Calu3 (cell line): ENCODE data around the gene GMDS. TPM values are rescaled to one million over a fixed set of nuclear protein-coding genes. Genes with fewer than 3 reads are reported as not detected.

Source experiments
- BruUV-seq: library from RNA; stranded (reverse); fragments of 400-500 nt; replicated peaks from 2 replicates; lab custom pipeline; 2021; lab: Mats Ljungman, UMichigan
- CTCF ChIA-PET: fragments of 300-600 bp; sonication (Branson Sonifier 250); formaldehyde crosslinking; loops from one replicate; lab custom pipeline; 2022; ENCODE audit warnings: antibody characterized with exemption; lab: Charles Lee
- DNase-seq: peaks from one replicate; pipeline ENCODE4 v3.0.0; 2022
- H3K27ac Mint-ChIP-seq: one replicate; pipeline ENCODE4 v1.8.0; 2022; ENCODE audit warnings: mixed read lengths; ENCODE audit not compliant: unreplicated experiment
- H3K27me3 Mint-ChIP-seq: one replicate; pipeline ENCODE4 v1.8.0; 2022; ENCODE audit warnings: mixed read lengths; ENCODE audit not compliant: unreplicated experiment
- H3K36me3 Mint-ChIP-seq: one replicate; pipeline ENCODE4 v1.8.0; 2022; ENCODE audit warnings: mild to moderate bottlenecking, moderate library complexity, mixed read lengths; ENCODE audit not compliant: insufficient read depth, unreplicated experiment
- H3K4me1 Mint-ChIP-seq: one replicate; pipeline ENCODE4 v1.8.0; 2022; ENCODE audit warnings: mild to moderate bottlenecking, low read depth, mixed read lengths; ENCODE audit not compliant: unreplicated experiment
- H3K4me3 Mint-ChIP-seq: one replicate; pipeline ENCODE4 v1.8.0; 2022; ENCODE audit warnings: mild to moderate bottlenecking, low read depth, moderate library complexity, mixed read lengths; ENCODE audit not compliant: unreplicated experiment
- H3K9me3 Mint-ChIP-seq: one replicate; pipeline ENCODE4 v1.8.0; 2022; ENCODE audit warnings: low read depth, mixed read lengths; ENCODE audit not compliant: unreplicated experiment
- intact Hi-C: fragments of 100-400 bp; cut with micrococcal nuclease; formaldehyde crosslinking; loops from one replicate; pipeline ENCODE4 v1.10.0; 2022; ENCODE audit not compliant: unreplicated experiment
- total RNA-seq: library from RNA; stranded (reverse); gene quantifications from 2 replicates; pipeline ENCODE4 v1.2.3, GENCODE V29; 2022
- TF ChIP-seq, protein P1 (sequence below): fragments of 200-600 bp; IDR thresholded peaks from one replicate; pipeline ENCODE4 v1.8.0; 2022; ENCODE audit warnings: antibody characterized with exemption; ENCODE audit not compliant: unreplicated experiment

The GMDS gene
- total RNA-seq, 1 experiment from 2014 or later, result 58.2 TPM

DNA sequence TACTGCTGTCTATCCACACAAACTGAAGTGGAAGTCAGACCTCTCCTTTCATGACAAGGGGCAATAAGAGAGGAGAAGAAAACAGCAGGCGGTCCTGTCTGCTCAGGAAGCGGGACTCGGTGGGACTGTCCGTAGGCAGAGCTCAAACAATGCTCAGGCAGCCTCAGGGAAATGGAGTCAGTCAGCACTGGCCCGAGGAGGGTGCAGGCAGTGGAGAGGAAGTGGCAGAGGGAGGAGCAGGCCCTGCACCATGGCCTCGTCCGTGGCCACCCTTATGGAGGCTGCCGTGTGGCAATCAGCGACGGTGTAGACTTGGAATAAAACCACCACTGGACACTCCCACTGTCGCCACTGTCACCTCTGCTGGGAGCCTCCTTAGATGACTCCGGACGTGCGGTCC is 616.1 kb downstream of the GMDS start:
- no peak for DNase-seq
- Mint-ChIP-seq H3K36me3 (peaks cover 8% of the 10 kb centered on the region), H3K27ac (no peak overlapping the region), H3K4me3 (no peak overlapping the region), H3K4me1 (peaks cover 7% of the 10 kb centered on the region), H3K27me3 (no peaks in the 10 kb centered on the region), H3K9me3 (no peaks in the 10 kb centered on the region)
- TF ChIP-seq, protein P1, sequence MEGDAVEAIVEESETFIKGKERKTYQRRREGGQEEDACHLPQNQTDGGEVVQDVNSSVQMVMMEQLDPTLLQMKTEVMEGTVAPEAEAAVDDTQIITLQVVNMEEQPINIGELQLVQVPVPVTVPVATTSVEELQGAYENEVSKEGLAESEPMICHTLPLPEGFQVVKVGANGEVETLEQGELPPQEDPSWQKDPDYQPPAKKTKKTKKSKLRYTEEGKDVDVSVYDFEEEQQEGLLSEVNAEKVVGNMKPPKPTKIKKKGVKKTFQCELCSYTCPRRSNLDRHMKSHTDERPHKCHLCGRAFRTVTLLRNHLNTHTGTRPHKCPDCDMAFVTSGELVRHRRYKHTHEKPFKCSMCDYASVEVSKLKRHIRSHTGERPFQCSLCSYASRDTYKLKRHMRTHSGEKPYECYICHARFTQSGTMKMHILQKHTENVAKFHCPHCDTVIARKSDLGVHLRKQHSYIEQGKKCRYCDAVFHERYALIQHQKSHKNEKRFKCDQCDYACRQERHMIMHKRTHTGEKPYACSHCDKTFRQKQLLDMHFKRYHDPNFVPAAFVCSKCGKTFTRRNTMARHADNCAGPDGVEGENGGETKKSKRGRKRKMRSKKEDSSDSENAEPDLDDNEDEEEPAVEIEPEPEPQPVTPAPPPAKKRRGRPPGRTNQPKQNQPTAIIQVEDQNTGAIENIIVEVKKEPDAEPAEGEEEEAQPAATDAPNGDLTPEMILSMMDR, result no peak
- CTCF ChIA-PET, result no interaction called here
- intact Hi-C loops, result no loop called here
- BruUV-seq, result no TSS peak

DNA sequence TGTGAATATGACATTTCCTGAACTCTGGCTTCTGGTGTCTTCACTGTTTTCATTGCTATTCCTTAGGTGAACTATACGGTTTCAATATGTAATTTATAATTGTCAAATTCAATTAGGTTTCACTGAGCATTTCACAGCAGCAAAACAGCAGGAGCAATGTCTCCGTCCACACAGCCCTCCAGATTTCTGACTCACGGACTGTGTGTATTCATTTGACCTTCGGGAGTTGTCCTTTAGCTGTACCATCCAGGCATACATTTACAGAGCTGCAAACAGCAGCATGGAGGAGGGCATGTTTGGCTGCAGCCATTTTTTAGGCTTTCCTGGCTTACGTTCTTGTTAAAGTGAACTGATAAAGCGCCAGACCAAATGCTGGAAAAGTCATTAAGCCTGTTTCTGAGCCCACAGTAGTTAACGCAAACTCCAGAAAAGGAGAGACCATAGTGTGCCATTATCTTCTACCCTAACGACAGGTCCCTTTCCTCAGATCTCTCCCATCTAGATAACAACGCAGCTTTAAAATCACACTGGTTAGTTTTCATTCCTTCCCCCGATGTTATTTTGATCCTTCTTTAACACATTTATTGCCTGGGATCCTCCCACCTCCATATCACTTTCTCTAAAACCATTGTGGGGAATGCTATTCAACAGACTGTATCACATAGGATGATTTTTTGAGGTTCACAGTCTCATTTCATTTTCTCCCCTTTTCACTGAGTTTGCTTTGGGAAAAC is 617.4 kb downstream of the GMDS start:
- H3K36me3 Mint-ChIP-seq, result peaks cover 8% of the 10 kb centered on the region
- TF ChIP-seq, protein P1, result no peak

DNA sequence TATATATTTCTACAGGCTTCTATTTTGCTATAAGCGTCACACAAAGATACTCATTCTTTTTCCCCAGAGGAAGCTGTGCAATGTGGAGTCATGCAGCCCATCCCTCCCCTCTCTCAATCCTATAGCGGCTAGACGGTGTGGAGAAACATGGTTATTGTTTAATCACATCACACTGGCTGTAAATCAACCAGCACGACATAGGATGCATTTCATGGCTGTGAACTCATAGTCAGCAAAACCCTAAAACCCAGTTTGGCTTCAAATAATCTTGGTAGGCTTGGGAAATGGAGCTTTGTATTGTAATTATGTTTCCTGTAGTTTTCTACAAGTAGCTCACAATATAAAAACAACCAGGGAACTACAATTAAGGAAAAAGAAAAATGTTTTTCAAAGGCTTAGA is 618.9 kb downstream of the GMDS start:
- DNase-seq, result no peak
- intact Hi-C loops, result no loop called here
- H3K4me1 Mint-ChIP-seq, result peaks cover 7% of the 10 kb centered on the region
- no peak overlapping the region for H3K27ac Mint-ChIP-seq
- no TSS peak for BruUV-seq
- no peaks in the 10 kb centered on the region for H3K9me3 Mint-ChIP-seq
- H3K27me3 Mint-ChIP-seq, result no peaks in the 10 kb centered on the region
- CTCF ChIA-PET, result interaction anchor here (1.0 kb wide), 1 partner anchor 10 kb away, joined by 4 read pairs; no protein-coding TSS in a partner anchor
- H3K4me3 Mint-ChIP-seq, result no peak overlapping the region
- TF ChIP-seq, protein P1, result no peak
- H3K36me3 Mint-ChIP-seq, result peaks cover 8% of the 10 kb centered on the region

More for the DNA sequence above, 617.4 kb downstream of the GMDS start:
- H3K9me3 Mint-ChIP-seq, result no peaks in the 10 kb centered on the region
- no peak for DNase-seq
- CTCF ChIA-PET, result no interaction called here
- no peak overlapping the region for H3K4me3 Mint-ChIP-seq
- peaks cover 7% of the 10 kb centered on the region for H3K4me1 Mint-ChIP-seq
- H3K27me3 Mint-ChIP-seq, result no peaks in the 10 kb centered on the region
- intact Hi-C loops, result no loop called here
- no peak overlapping the region for H3K27ac Mint-ChIP-seq
- no TSS peak for BruUV-seq

DNA sequence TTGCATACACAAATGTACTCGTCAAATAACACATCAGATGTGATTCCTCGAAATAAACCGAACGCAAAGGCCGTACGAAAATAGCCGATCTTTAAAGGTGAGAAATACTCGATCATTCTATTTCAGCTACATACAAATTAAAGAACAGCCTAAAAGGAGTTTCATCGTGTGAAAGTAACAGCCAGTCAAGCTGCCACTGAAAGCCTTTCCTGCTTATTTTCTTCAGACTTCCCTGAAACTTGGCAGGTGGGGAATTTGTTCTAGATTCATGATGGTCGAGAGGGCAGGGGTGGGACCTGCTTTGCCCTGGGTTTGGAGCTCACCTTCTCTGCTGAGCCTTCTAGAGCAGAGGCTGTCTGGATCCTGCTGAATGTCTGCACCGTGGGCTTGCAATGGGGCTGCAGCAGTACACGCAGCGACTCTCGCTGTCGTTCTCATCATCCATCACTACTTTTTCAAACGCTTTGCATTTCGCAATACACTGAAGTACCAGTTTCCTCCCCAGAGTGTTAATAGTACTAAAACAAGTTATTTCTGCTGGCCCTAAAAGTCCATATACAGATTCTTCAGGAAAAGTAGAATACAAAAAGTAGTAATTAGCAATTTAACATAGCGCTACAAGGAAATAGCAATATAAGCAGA is 619.5 kb downstream of the GMDS start:
- peaks cover 7% of the 10 kb centered on the region for H3K4me1 Mint-ChIP-seq
- TF ChIP-seq, protein P1, result no peak
- BruUV-seq, result no TSS peak
- CTCF ChIA-PET, result no interaction called here
- no peaks in the 10 kb centered on the region for H3K27me3 Mint-ChIP-seq
- no peak overlapping the region for H3K27ac Mint-ChIP-seq
- no peak overlapping the region for H3K4me3 Mint-ChIP-seq
- peaks cover 8% of the 10 kb centered on the region for H3K36me3 Mint-ChIP-seq
- DNase-seq, result no peak
- H3K9me3 Mint-ChIP-seq, result no peaks in the 10 kb centered on the region
- intact Hi-C loops, result no loop called here
